CD4-positive, alpha-beta T cell (primary cell): ENCODE data around the gene OLFML3. TPM values are rescaled to one million over a fixed set of nuclear protein-coding genes. Genes with fewer than 3 reads are reported as not detected.

Source experiments
- ATAC-seq: fragments of 200-7000 bp; cut with Tn5 transposase; one replicate; pipeline ENCODE4 v1.10.0; 2022; ENCODE audit warnings: mild to moderate bottlenecking; ENCODE audit not compliant: poor library complexity
- CTCF ChIA-PET: fragments of 350-600 bp; sonication (Branson Sonifier 250); formaldehyde crosslinking; loops from one replicate; lab custom pipeline; 2021; ENCODE audit warnings: antibody characterized with exemption, inconsistent platforms; lab: Charles Lee
- POLR2A ChIA-PET: fragments of 350-600 bp; sonication (Branson Sonifier 250); formaldehyde crosslinking; loops from one replicate; lab custom pipeline; 2021; ENCODE audit warnings: antibody characterized with exemption, inconsistent platforms; lab: Charles Lee
- DNase-seq, 14 experiments: peaks; one replicate each; pipeline ENCODE4 v3.0.0-alpha.2; 2013 to 2020; ENCODE audit warnings: mixed read lengths in 2 of 14
- H3K27ac ChIP-seq, 2 donors: one replicate each; pipeline versions ENCODE4 v1.5.1 to v1.7.0; 2013; ENCODE audit warnings: low read length in 2 of 2, low read depth in 1 of 2, mild to moderate bottlenecking in 1 of 2
- H3K27me3 ChIP-seq, 2 experiments: 1 replicate in 1 of 2; 2 replicates in 1 of 2; pipeline versions ENCODE4 v1.6.1 to v1.7.0; 2013; ENCODE audit warnings: low read length in 2 of 2, control low read depth in 1 of 2, mild to moderate bottlenecking in 1 of 2, moderate library complexity in 1 of 2; ENCODE audit not compliant: insufficient read depth in 2 of 2, control insufficient read depth in 1 of 2
- H3K36me3 ChIP-seq: one replicate; pipeline ENCODE4 v1.6.1; 2013; ENCODE audit warnings: low read length, control low read depth; ENCODE audit not compliant: insufficient read depth
- H3K4me1 ChIP-seq: one replicate; pipeline ENCODE4 v1.6.1; 2013; ENCODE audit warnings: low read length, control low read depth; ENCODE audit not compliant: insufficient read depth
- H3K4me3 ChIP-seq: one replicate; pipeline ENCODE4 v1.5.1; 2013; ENCODE audit warnings: mild to moderate bottlenecking, low read length, moderate library complexity
- H3K9me3 ChIP-seq, 2 experiments: 1 replicate in 1 of 2; 2 replicates in 1 of 2; pipeline versions ENCODE4 v1.6.1 to v1.7.0; 2013; ENCODE audit warnings: low read length in 2 of 2, mild to moderate bottlenecking in 2 of 2, control low read depth in 1 of 2, moderate library complexity in 1 of 2; ENCODE audit not compliant: control insufficient read depth in 1 of 2, insufficient read depth in 1 of 2
- H3K27ac Mint-ChIP-seq: one replicate; pipeline ENCODE4 v1.8.0; 2020; ENCODE audit warnings: mixed read lengths
- H3K27me3 Mint-ChIP-seq: one replicate; pipeline ENCODE4 v1.8.0; 2021; ENCODE audit warnings: mixed read lengths
- H3K36me3 Mint-ChIP-seq: one replicate; pipeline ENCODE4 v1.8.0; 2021; ENCODE audit warnings: low read depth, mixed read lengths
- H3K4me1 Mint-ChIP-seq: one replicate; pipeline ENCODE4 v1.8.0; 2021; ENCODE audit warnings: low read depth, mixed read lengths
- H3K4me3 Mint-ChIP-seq: one replicate; pipeline ENCODE4 v1.8.0; 2020; ENCODE audit warnings: mild to moderate bottlenecking, mixed read lengths
- H3K9me3 Mint-ChIP-seq: one replicate; pipeline ENCODE4 v1.8.0; 2020; ENCODE audit warnings: mixed read lengths
- intact Hi-C, 2 experiments: fragments of 100-400 bp; cut with DNase I in 1 of 2; cut with micrococcal nuclease in 1 of 2; formaldehyde crosslinking; loops; one replicate each; pipeline versions ENCODE4 v1.15.1 to v1.9.0; 2023 to 2025; cut with DNase I, micrococcal nuclease
- total RNA-seq, 174 experiments: library from RNA in 2 of 174; stranded (reverse) in 2 of 174; gene quantifications; one replicate each; pipeline ENCODE4 v1.2.3 and lab custom pipeline; 2021 to 2026
- TF ChIP-seq, protein P1 (sequence below): fragments of 200-600 bp; IDR thresholded peaks from one replicate; pipeline ENCODE4 v1.8.0; 2022; ENCODE audit warnings: antibody characterized with exemption, mild to moderate bottlenecking

OLFML3 gene
- total RNA-seq, 2 experiments from 2014 or later: 0.30 to 0.31 TPM

DNA sequence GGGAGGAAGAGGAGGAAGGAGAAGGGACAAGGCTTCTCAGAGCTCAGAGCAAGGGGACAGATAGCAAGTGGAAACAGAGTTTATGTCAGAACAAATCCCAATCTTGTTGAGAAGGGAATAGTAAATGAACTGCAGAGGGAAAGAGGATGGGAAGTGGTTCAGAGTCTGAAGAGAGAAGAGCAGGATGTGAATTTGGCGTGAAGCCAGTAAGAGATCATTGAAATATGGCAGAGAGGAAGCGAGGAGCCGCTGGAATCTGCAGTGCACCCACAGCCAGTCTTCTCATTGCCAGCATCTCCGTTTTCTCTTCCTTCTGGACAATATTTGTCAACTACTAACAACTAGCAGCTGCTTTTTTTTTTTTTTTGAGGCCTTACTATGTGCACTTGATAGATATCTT lies 19.1 kb downstream of the OLFML3 start:
- Mint-ChIP-seq H3K4me1 (peaks cover 9% of the 10 kb centered on the region), H3K4me3 (no peak overlapping the region), H3K36me3 (peaks cover 12% of the 10 kb centered on the region), H3K27ac (no peak overlapping the region), H3K27me3 (peaks cover 6% of the 10 kb centered on the region), H3K9me3 (peaks cover 6% of the 10 kb centered on the region)
- Histone ChIP-seq H3K27ac (no peak overlapping the region), H3K4me3 (no peak overlapping the region), H3K36me3 (no peaks in the 10 kb centered on the region), H3K27me3 (peaks cover 0 to 6% of the 10 kb centered on the region in 2 experiments), H3K9me3 (peaks cover 6 to 20% of the 10 kb centered on the region in 2 experiments), H3K4me1 (no peaks in the 10 kb centered on the region)
- no peak for DNase-seq
- no peak for ATAC-seq
- CTCF ChIA-PET: no interaction called here
- POLR2A ChIA-PET: no interaction called here
- TF ChIP-seq, protein P1, sequence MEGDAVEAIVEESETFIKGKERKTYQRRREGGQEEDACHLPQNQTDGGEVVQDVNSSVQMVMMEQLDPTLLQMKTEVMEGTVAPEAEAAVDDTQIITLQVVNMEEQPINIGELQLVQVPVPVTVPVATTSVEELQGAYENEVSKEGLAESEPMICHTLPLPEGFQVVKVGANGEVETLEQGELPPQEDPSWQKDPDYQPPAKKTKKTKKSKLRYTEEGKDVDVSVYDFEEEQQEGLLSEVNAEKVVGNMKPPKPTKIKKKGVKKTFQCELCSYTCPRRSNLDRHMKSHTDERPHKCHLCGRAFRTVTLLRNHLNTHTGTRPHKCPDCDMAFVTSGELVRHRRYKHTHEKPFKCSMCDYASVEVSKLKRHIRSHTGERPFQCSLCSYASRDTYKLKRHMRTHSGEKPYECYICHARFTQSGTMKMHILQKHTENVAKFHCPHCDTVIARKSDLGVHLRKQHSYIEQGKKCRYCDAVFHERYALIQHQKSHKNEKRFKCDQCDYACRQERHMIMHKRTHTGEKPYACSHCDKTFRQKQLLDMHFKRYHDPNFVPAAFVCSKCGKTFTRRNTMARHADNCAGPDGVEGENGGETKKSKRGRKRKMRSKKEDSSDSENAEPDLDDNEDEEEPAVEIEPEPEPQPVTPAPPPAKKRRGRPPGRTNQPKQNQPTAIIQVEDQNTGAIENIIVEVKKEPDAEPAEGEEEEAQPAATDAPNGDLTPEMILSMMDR: no peak
- intact Hi-C loops: no loop called here

DNA sequence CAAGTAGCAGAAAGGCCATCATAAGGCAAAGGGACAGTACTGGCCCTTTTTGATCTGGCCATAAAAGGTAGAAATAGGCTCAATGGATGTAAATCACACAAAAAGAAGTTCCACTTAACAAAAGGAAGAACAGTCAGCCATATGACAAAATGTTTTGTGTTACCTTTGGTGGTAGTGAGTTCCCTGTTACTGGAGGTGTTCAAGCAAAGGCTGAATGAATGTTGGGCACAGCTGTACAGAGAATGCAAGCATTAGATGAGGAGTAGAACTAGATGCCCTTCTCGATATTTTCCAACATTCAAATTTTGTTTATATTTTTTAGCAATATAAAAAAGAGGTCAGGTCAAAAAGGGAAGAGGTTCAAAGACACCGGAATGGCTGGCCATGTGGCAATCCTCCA lies 20.0 kb downstream of the OLFML3 start:
- Histone ChIP-seq H3K4me3 (no peak overlapping the region), H3K27ac (no peak overlapping the region), H3K9me3 (peaks cover 2 to 12% of the 10 kb centered on the region in 2 experiments), H3K4me1 (no peaks in the 10 kb centered on the region), H3K36me3 (no peaks in the 10 kb centered on the region), H3K27me3 (no peaks in the 10 kb centered on the region)
- no peak overlapping the region for H3K27ac Mint-ChIP-seq
- no peak for DNase-seq
- ChIA-PET CTCF (no interaction called here), POLR2A (no interaction called here)
- TF ChIP-seq, protein P1: no peak
- peaks cover 9% of the 10 kb centered on the region for H3K36me3 Mint-ChIP-seq
- no peak for ATAC-seq
- no peak overlapping the region for H3K4me3 Mint-ChIP-seq
- H3K9me3 Mint-ChIP-seq: peaks cover 6% of the 10 kb centered on the region
- H3K27me3 Mint-ChIP-seq: peaks cover 13% of the 10 kb centered on the region
- intact Hi-C loops: no loop called here
- H3K4me1 Mint-ChIP-seq: peaks cover 9% of the 10 kb centered on the region

DNA sequence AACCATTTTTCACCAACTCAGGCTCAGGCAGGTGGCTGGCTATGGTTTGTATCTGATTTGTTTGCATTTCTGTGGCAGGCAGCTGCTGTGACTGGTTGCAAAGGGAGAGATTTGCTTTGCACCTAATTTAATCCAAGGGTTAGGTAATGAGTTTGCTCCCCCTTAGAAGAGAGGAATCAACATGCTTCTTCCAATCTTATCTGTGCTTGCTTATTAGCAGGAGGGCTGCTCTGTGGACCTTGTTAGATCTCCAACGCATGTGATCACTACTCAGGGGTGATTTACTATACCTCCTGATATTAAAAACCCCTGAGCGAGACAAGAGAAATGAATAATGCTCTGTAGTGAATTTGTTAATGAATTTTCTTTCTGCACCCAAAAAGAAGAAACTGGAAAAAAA lies 20.5 kb downstream of the OLFML3 start:
- intact Hi-C loops: no loop called here
- Mint-ChIP-seq H3K27ac (no peak overlapping the region), H3K36me3 (peaks cover 7% of the 10 kb centered on the region), H3K4me3 (no peak overlapping the region), H3K4me1 (peaks cover 9% of the 10 kb centered on the region), H3K9me3 (peaks cover 6% of the 10 kb centered on the region), H3K27me3 (peaks cover 16% of the 10 kb centered on the region)
- POLR2A ChIA-PET: no interaction called here
- Histone ChIP-seq H3K27me3 (no peaks in the 10 kb centered on the region), H3K9me3 (peaks cover 0 to 10% of the 10 kb centered on the region in 2 experiments), H3K27ac (no peak overlapping the region), H3K36me3 (no peaks in the 10 kb centered on the region), H3K4me1 (no peaks in the 10 kb centered on the region), H3K4me3 (no peak overlapping the region)
- ATAC-seq (no peak), DNase-seq (no peak)
- CTCF ChIA-PET: no interaction called here
- TF ChIP-seq, protein P1: no peak
